Central memory CD4-positive, alpha-beta T cell (primary cell): ENCODE data around the gene SLC12A8.

Experiments
- DNase-seq: peaks from one replicate; pipeline ENCODE4 v3.0.0; 2022

Gene SLC12A8

DNA sequence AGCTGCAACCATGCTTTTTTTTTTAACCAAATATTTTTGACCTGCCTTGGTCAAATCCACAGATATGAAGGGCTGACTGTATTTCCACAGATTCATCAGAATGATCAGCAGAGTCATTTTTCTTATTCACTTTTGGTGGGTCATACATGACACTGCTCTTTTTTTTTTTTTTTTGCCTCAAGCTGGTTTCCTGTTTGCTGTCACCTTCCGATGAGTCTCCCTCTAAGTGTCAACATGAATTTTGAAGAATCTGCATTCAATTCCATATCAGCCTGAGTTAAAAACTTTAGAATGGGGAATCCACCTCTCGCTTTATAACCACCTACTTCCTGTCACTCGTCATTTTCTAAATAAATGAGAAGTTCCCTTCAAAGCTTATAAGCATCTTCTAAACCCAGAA lies 2.2 kb upstream of the SLC12A8 start:
- DNase-seq: no peak

GRCh38 chr3:125213946-125214542 lies 1.5 kb upstream of the SLC12A8 start:
- no peak for DNase-seq

GRCh38 chr3:125213364-125213755 lies 812 bp upstream of the SLC12A8 start:
- no peak for DNase-seq

- DNase-seq: no peak
These were observed 448 bp downstream of the SLC12A8 start for GRCh38 chr3:125212091-125212508.

DNA sequence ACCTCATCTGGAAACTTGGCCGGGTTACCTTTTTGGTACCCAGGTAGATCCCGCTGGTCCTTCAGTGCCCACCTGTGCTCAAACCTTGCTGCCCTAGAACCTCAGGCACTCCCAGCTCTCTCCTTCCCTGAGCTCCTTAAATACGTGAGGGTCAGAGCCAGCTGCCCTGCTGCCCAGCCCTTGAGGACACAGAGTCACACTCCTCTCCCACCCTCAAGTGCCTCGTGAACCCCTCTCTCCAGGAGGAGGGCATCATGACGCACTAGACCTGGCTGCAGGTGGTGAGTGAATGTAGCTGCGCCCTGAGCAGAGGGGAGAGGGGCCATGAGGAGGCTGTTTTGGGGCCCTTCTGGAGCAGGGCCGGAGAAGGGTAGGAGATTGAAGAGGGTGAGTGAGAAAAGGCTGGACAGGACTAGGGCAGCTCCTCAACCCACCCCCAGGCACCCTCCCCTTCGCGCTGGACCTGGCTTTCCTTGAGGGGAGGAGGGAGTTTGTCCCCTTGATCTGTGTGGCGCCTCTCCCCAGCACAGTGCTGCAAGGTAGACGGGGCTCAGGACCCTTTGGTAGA lies 941 bp downstream of the SLC12A8 start:
- DNase-seq: no peak

GRCh38 chr3:125207949-125208568 lies 4.5 kb downstream of the SLC12A8 start:
- DNase-seq: no peak

- no peak for DNase-seq
These were observed 5.0 kb downstream of the SLC12A8 start for GRCh38 chr3:125207507-125207906.

DNA sequence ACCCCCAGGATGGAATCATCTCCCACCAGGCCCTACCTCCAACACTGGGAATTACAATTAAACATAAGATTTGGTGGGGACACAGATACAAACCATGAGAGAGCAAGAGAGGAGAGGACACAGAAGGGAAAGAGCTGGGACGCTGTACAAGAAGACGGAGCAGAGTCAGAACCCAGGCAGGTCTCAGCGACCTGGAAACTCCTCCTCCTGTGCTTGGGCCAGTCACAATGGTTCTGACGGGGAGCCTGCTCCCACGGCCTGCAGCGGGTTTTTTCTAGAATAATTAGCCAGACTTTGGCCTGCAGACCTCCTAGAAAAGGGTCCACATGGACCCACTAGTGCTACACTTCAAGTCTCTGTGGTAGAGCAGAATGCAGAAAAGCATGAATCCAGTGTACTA lies 5.6 kb downstream of the SLC12A8 start:
- no peak for DNase-seq

- DNase-seq: no peak
These were observed 8.8 kb downstream of the SLC12A8 start for GRCh38 chr3:125203731-125204130.

GRCh38 chr3:125202197-125202596 lies 10.4 kb downstream of the SLC12A8 start:
- DNase-seq: no peak

DNA sequence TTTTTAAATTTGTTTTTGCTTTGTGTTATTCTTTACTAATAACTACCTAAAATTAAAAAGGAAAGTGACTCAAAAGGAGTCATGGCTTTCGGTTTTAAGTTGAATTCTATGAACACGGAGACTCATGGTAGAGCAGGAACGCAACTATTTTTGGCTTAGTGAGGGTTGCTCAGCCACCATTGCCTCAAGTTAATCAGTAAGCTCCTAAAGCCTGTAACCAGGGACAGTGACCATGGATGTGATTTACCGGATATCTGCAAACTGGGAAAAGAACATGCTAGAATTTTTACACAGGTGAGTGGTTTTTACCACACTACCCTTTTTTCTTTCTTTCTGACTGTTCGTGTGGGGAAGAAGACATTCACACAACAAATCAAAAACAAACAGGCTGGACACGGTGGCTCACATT lies 11.8 kb downstream of the SLC12A8 start:
- DNase-seq: no peak

GRCh38 chr3:125194849-125195601 lies 17.5 kb downstream of the SLC12A8 start:
- no peak for DNase-seq

- DNase-seq: no peak
These were observed 18.3 kb downstream of the SLC12A8 start for GRCh38 chr3:125194061-125194848.

- no peak for DNase-seq
These were observed 20.1 kb downstream of the SLC12A8 start for GRCh38 chr3:125192190-125193035.

DNA sequence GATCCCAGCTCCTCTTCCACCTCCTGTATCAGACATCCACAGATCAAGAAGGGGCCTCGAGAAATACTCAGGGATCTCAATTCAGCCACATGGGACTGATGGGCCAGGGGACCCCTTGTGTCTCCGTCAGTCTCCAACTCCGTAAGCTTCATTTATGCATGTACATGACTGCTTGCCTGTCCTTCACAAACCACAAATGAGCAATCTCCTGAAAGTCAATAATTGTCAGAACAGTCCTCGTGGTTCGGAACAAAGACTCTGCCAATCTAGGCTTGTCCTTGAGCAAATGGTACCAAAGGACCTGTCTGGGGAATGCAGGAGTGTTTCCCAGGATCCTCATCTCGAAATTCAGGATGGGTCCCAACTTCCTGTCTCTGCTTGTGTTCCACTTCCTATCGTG lies 20.8 kb downstream of the SLC12A8 start:
- DNase-seq: no peak

DNA sequence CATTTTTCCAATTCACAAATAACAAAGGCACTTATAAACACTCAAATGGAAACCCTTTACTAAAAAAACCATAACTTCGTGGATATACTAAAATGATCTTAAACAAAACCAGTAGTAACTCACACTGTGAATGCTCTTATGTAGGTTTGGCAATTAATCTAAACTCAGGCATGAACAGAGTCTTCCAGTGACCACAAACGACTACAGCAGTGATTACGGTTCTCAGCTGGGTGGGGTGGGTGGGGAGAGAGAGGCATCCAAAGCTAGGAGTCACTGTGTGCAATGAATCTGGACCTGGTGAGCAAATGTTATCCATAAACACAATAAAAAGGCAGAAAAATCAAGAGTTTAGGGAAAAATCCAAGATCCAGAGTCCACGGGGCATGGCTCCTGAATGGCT lies 21.3 kb downstream of the SLC12A8 start:
- DNase-seq: no peak

DNA sequence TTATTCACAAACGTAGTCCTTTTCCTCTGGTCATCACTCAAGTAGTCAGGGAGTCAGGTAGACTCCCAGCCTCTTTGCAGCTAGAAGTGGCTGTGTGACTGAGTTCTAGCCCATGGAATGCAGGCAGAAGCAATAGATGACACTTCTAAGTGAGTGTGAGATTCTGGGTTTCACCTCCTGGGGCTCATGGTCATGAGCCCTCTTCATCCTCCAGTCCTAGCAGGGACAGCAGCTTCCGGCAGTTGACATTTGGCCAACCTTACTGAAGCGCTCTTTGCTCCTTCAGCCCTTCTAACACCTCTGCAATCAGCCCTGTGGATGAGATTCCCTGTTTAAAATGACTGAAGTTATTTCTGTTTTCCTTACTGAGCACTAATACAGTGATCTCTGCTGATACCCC lies 21.8 kb downstream of the SLC12A8 start:
- DNase-seq: no peak

DNA sequence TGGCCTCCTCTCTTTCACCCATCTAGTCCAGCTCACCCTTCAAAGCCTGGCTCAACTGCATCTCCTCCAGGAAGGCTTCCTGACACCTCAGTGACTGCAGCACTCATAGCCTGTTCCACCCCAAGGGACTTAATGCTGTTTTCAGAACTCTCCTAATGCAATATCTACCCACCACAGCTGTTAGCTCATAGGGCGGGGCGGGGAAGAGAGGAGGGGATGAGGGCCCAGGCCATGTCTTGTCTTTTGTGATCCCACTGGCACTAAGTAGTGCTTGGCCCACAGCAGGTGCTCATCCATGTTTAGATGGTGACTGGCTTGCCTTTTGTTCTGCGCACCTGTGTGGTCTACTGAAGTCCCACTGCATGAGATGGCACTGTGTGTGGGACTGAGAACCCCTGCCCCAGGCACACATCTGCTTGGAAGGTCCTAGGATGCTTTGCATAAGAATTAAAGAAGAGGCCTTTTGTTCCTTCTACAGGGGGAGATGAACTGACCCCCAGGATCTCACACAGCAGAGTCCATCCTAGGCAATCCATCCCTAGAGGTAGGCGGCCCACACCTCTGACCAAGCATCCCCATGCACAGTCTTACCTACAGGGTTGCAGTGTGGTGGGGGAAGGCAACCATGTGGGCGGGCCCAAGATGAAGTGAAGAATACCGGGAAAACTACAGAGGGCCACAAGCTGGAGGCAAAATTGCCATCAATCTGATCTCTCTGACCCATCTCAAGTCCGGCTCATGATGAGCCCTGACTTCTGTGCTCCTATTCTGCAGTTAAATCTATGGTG lies 23.0 kb downstream of the SLC12A8 start:
- no peak for DNase-seq

DNA sequence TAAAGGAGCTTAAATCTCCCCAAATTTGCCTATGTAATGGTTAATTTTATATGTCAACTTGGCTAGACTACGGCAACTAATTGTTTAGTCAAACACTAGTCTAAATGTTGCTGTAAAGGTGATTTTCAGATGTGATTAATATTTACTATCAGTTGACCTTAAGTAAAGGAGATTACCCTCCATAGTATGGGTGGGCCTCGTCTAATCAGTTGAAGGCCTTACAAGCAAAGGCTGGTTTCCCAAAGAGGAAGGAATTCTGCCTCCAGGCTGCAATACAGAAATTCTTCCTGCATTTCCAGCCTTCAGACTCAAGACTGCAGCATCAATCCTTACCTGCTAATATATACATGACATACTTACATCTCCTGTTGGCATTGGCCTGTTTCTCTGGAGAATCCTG lies 23.6 kb downstream of the SLC12A8 start:
- no peak for DNase-seq

- DNase-seq: no peak
These were observed 25.0 kb downstream of the SLC12A8 start for GRCh38 chr3:125187599-125187910.

GRCh38 chr3:125186800-125187598 lies 25.5 kb downstream of the SLC12A8 start:
- no peak for DNase-seq
